HG03095 (cell line): Measurements from ENCODE around the gene LFNG.

Source experiments
- ATAC-seq: cut with Tn5 transposase; IDR thresholded peaks from one replicate; pipeline ENCODE4 v1.9.1; 2021; ENCODE audit warnings: moderate library complexity; ENCODE audit not compliant: unreplicated experiment

The LFNG gene

DNA sequence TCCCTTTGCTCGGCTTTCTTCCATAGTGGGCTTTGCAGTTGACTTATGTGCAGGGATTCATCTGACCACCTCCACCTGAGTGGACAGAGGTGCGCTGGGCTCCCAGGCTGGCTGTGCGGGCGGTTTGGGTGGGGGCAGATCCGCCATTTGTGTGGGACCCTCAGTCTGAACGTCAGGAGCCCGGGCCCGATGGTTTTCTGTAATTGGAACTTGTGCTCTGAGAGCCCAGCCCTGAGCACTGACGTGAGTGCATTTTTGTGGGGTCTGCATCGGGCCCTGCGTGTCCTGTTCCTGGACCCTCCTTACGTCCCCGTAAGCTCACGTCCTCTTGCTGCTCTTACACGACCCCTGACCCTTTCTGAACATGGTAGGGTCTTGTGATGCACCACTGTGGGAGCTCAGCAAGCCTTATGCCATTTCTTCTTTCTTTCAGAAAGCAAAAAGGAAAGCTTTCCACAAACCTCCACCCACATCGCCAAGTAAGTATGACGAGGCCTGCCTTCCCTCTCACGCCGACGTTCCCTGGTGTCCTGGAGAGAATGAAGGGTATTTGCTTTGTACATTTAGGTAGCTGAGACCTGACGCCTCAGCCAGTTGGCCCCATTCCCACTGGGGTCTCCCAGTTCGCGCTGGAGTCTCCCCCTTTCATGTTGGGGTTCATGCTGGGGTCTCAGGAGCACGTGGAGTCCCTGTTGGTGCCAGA, 49.1 kb downstream of the LFNG start:
- no peak for ATAC-seq

DNA sequence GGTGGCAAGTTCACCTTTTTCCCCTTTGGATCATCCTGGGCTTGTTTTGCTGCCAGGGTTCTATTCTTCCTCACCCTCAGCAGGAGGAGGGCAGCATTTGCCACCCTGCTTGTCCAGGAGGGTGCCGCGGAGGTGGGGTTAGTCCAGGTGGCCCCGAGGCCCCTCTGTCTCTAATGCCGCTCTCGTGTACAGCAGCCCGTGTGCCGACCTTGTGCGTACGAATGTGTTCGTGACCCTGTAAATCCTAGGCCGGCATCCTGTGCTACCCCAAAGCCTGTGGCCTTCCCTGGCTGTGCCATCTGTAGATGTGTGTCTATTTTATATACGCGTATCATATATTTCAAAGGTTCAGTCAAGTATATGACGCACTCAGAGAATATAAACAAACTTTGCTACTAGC, 49.8 kb downstream of the LFNG start:
- ATAC-seq = no peak

DNA sequence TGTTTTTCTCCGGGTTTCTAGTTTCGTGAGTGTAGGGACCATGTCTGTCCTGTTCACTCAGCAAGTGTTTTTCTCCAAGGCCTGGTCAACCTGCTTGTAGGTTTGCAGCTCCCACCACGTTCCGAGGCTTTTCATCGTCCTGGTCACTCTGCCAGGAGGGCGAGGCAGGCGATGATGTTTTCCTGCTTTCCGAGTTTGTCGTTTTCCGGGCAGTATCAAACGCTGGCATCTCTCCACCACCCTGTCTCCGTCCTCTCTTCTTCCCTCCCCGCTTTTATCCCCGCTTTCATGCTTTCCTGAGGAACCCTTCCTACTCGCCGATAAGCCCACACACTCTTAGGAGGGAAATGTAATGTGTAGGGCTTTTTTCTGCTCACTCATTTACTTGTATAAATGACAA, 50.4 kb downstream of the LFNG start:
- no peak for ATAC-seq

DNA sequence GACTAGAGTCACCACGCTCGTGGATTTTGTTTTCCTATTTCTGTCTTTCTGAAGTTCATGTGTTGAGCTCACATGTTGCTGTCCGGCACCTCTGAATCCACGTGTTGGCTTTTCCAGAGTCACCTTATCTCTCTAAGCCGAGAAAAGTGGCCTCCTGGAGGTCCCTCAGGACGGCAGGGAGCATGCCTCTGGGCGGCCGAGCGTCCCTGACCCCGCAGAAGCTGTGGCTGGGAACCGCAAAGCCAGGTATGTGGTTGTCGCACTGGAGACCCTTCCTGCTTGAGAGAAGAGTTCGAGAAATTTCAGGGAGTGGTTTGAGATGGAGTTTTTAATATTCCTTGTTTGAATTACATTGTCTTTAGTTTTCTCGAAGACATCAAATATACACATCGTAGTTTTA, 51.8 kb downstream of the LFNG start:
- no peak for ATAC-seq

DNA sequence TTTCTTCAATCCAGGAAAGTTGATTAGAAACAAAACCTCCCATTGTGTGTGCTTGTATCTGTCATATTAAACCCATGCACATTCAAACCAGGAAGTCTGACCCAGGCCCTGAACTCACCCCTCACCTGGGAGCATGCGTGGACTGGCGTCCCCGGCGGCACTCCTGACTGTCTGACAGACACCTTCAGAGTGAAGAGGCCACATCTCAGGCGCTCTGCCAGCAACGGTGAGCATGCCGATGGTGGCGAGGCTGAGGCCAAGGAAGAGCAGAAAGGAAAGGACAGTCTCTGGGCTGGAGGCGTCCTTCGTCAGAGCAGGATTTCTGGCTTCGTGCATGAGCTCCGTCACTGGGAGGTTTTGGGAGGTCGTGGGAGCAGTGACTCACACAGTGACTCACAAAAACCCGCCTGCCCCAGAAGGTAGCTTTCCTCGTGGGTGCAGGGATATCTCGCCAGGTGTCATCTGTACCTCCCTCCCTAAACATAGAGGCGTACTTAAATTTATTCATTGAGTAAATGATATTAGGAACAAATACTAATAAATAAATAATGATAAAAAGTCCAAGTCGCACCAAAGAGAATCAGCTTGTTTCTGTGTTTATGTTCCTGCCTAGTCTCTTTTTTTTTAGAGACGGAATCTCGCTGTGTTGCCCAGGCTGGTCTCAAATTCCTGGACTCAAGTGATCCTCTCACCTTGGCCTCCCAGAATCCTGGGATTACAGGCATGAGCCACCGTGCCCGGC, 52.7 kb downstream of the LFNG start:
- ATAC-seq = no peak

DNA sequence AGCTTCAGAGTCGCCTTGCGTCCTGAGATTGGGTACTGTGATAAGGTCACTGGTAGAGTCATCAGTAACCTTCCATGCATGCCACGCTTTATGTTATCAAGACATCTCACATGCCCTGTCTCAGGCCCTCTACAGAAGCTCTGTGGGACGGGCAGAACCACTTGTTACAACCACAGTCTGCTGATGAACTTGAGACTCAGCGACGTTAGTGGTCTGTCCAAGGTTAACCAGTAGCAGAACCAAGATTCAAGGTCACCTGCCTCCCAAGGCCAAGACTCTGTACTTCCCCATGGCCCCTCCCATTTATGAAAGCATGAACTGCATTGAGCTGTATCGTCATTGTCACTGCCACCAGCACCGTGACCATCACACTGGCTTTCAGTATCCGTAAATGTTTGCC, 54.2 kb downstream of the LFNG start:
- no peak for ATAC-seq

DNA sequence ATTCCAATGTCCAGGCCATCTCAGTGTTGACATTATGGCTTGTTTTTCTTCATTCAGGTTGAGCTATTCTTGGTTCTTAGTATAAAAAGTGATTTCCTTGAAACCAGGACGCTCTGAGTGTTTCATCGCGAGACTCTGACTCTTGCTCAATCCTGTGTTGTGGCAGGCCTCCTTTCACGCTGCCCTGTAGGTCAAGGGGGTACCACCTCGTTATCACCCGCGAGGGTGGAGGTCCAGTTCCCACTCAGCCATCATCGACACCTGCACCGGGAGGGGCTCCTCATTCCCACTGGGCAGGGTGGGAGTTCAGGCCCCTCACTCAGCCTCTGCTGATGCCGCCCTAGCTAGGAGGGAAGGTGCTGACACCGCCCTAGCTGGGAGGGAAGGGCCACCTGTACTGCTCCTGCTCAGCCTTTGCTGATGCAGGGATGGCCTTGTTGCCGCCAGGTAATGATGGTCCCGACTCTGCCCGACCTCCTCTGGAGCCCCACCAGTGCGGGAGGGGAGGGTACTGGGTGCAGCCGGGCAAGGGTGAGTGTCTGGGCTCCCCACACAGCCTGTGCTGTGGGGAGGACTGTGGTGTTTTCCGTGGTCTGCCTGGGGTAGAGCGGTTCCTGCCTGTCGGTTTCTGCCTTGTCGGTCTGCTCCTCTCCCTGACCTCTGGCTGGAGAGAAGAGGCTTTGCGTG, 55.6 kb downstream of the LFNG start:
- ATAC-seq = no peak

DNA sequence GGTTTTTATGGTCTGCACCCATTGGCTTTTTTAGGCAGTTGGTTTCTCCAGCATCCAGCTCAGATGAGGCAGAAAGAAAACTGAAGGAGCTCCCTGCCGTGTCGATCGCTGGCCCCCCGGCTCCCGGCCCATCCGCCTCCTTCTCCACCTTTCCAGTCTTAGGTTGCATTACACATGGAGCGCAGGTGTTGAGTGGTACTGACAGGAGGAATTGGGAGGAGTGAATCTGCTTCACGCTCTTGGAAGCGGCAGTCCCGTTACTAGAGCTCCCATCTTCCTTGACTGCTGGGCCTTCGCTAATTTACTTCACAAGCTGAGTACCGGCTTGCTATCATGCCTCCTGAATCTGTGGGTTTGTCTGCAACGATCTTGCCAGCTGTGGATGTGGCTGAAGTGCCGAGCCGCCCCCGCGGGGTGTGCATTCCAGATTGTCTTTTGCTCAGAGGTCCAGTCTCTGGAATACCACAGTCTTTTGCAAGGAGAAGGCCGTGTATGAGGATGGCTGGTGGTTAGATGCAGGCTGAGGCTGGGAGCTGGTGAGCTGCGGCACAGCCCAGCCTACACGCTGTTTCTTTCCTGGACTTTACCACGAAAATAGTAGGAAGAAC, 56.3 kb downstream of the LFNG start:
- ATAC-seq = no peak

DNA sequence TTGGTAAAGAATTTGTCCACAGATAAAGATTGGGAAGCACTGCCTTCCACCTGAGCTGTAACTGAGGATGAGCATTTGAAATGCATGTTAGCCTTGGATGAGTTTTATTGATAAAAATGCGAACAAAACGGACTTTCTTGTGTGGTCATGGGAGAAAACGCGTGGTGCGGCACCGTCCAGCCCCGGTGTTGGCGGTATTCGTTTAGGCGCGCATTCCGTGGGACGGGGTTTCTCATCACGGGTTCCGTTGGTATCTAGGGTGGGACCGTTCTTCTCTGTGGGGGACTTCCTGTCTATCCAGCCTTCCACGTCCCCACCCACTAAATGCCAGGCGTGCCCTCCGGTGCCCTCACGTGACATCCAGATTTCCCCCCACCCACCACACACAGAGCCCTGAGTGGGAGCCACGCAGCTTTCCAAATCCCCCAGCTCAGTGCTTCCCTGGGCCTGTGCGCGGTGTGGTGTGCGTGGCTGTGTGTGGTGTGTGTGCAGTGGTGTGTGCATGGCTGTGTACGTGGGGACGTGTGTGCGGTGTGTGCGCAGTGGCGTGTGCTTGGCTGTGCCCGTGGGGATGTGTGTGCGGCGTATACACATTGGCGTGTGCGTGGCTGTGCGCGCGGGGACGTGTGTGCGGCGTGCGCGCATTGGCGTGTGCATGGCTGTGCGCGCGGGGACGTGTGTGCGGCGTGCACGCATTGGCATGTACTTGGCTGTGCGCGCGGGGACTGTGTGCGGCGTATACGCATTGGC, 57.3 kb downstream of the LFNG start:
- ATAC-seq = no peak
